HCT116 (cell line): Measurements from ENCODE around the gene NOTCH1. TPM values are rescaled to one million over a fixed set of nuclear protein-coding genes. Genes with fewer than 3 reads are reported as not detected.

ENCODE experiments used
- ATAC-seq: fragments of 200-7000 bp; cut with Tn5 transposase; 2 replicates; pipeline ENCODE4 v1.9.1; 2020; ENCODE audit warnings: mild to moderate bottlenecking, moderate library complexity
- BruUV-seq: library from RNA; stranded (reverse); fragments of 400-500 nt; replicated peaks from 2 replicates; lab custom pipeline; 2021; lab: Mats Ljungman, UMichigan
- CTCF ChIA-PET: fragments of 300-600 bp; sonication (Branson Sonifier 250); formaldehyde crosslinking; loops from one replicate; lab custom pipeline; 2021; ENCODE audit warnings: antibody characterized with exemption; lab: Charles Lee
- POLR2A ChIA-PET: fragments of 300-600, 350-600 bp; sonication (Branson Sonifier 250); formaldehyde crosslinking; loops from one replicate; lab custom pipeline; 2021; ENCODE audit warnings: antibody characterized with exemption; lab: Charles Lee
- RAD21 ChIA-PET, 2 experiments: fragments of 300-600 bp; sonication (Branson Sonifier 250); formaldehyde crosslinking; loops; one replicate each; lab custom pipeline; 2023; ENCODE audit warnings: low total read pairs in 2 of 2; ENCODE audit not compliant: uncharacterized antibody in 2 of 2, unreplicated experiment in 2 of 2, low non-redundant PET in 1 of 2; lab: Charles Lee
- DNase-seq: peaks from one replicate; pipeline ENCODE4 v3.0.0-alpha.2; 2010; ENCODE audit warnings: low read depth, low spot score
- H2AFZ ChIP-seq: fragments of 200-600 bp; shearing (Covaris generic), sonication (generic); 2 replicates; pipeline ENCODE4 v1.6.1; 2017; ENCODE audit warnings: low read depth, mixed run types, mixed read lengths, antibody characterized with exemption, low read length; ENCODE audit not compliant: poor library complexity, severe bottlenecking
- H3K27ac ChIP-seq: 2 replicates; pipeline ENCODE4 v1.5.1; 2012; ENCODE audit warnings: low read depth, low read length
- H3K27me3 ChIP-seq: fragments of 200-600 bp; sonication (generic); 2 replicates; pipeline ENCODE4 v1.6.1; 2016; ENCODE audit warnings: mixed run types, low read length, mixed read lengths; ENCODE audit not compliant: insufficient read depth
- H3K36me3 ChIP-seq, 2 experiments: fragments of 200-500 bp in 1 of 2; fragments of 200-600 bp in 1 of 2; sonication (Bioruptor generic) in 1 of 2; sonication (generic) in 1 of 2; 2 replicates each; pipeline versions ENCODE4 v1.5.1 to v1.6.1; 2014 to 2016; ENCODE audit warnings: low read length in 2 of 2, inconsistent platforms in 1 of 2, mixed read lengths in 1 of 2, mixed run types in 1 of 2; ENCODE audit not compliant: insufficient read depth in 2 of 2, control insufficient read depth in 1 of 2
- H3K4me1 ChIP-seq, 2 experiments: fragments of 200-600 bp in 1 of 2; sonication (generic) in 1 of 2; 2 replicates each; pipeline versions ENCODE4 v1.5.1 to v1.6.1; 2012 to 2017; ENCODE audit warnings: low read length in 2 of 2, inconsistent platforms in 1 of 2, mild to moderate bottlenecking in 1 of 2, mixed read lengths in 1 of 2, mixed run types in 1 of 2, moderate library complexity in 1 of 2; ENCODE audit not compliant: insufficient read depth in 2 of 2, control insufficient read depth in 1 of 2
- H3K4me2 ChIP-seq: fragments of 200-600 bp; sonication (generic); 2 replicates; pipeline ENCODE4 v1.6.1; 2017; ENCODE audit warnings: mixed run types, low read length, mixed read lengths
- H3K4me3 ChIP-seq, 2 experiments: fragments of 200-600 bp in 1 of 2; sonication (generic) in 1 of 2; replicated peaks in 1 of 2; 2 replicates each; pipeline ENCODE4 v1.5.1; 2011 to 2016; ENCODE audit warnings: low read length in 2 of 2, control low read depth in 1 of 2, low read depth in 1 of 2, mild to moderate bottlenecking in 1 of 2, mixed read lengths in 1 of 2, mixed run types in 1 of 2
- H3K79me2 ChIP-seq: fragments of 200-600 bp; sonication (generic); 2 replicates; pipeline ENCODE4 v1.6.1; 2017; ENCODE audit warnings: mild to moderate bottlenecking, mixed run types, low read length, moderate library complexity, mixed read lengths; ENCODE audit not compliant: insufficient read depth
- H3K9ac ChIP-seq: fragments of 200-600 bp; sonication (generic); 2 replicates; pipeline ENCODE4 v1.6.1; 2016; ENCODE audit warnings: low read length, mixed read lengths
- H3K9me2 ChIP-seq: fragments of 200-600 bp; sonication (generic), shearing (Covaris generic); 2 replicates; pipeline ENCODE4 v1.6.1; 2017; ENCODE audit warnings: mixed run types, mild to moderate bottlenecking, moderate library complexity; ENCODE audit not compliant: insufficient read depth
- H3K9me3 ChIP-seq, 2 experiments: fragments of 200-500 bp in 1 of 2; fragments of 200-600 bp in 1 of 2; sonication (Bioruptor generic) in 1 of 2; sonication (generic) in 1 of 2; 2 replicates each; pipeline ENCODE4 v1.6.1; 2014 to 2017; ENCODE audit warnings: low read length in 2 of 2, mixed read lengths in 2 of 2, inconsistent platforms in 1 of 2, low read depth in 1 of 2, mild to moderate bottlenecking in 1 of 2, mixed run types in 1 of 2, moderate library complexity in 1 of 2; ENCODE audit not compliant: control insufficient read depth in 1 of 2, insufficient read depth in 1 of 2
- H4K20me1 ChIP-seq: fragments of 200-600 bp; sonication (generic), shearing (Covaris generic); 2 replicates; pipeline ENCODE4 v1.6.1; 2017; ENCODE audit warnings: mixed run types, mild to moderate bottlenecking, moderate library complexity; ENCODE audit not compliant: insufficient read depth
- ATF3 ChIP-seq: IDR thresholded peaks from 2 replicates; pipeline ENCODE4 v1.6.1; 2012
- CEBPB ChIP-seq: IDR thresholded peaks from 2 replicates; pipeline ENCODE4 v1.6.1; 2012; ENCODE audit warnings: low read depth
- CTCF ChIP-seq, 3 experiments: fragments of 200-600 bp in 1 of 3; sonication (generic) in 1 of 3; IDR thresholded peaks in 2 of 3; conservative IDR thresholded peaks in 1 of 3; 2 replicates each; pipeline ENCODE4 v1.5.1; 2012 to 2017; ENCODE audit warnings: low read depth in 2 of 3, low read length in 2 of 3, antibody characterized with exemption in 1 of 3, borderline replicate concordance in 1 of 3, control low read depth in 1 of 3, mild to moderate bottlenecking in 1 of 3, mixed read lengths in 1 of 3, mixed run types in 1 of 3, moderate library complexity in 1 of 3; ENCODE audit not compliant: insufficient read depth in 1 of 3
- EGR1 ChIP-seq: IDR thresholded peaks from 2 replicates; pipeline ENCODE4 v1.6.1; 2012; ENCODE audit warnings: low read depth
- EZH2phosphoT487 ChIP-seq: fragments of 200-600 bp; IDR thresholded peaks from 2 replicates; pipeline ENCODE4 v1.6.1; 2018; ENCODE audit warnings: antibody characterized with exemption, borderline replicate concordance
- FOSL1 ChIP-seq: IDR thresholded peaks from 2 replicates; pipeline ENCODE4 v1.6.1; 2012; ENCODE audit warnings: low read depth
- REST ChIP-seq: IDR thresholded peaks from 2 replicates; pipeline ENCODE4 v1.6.1; 2012; ENCODE audit warnings: low read depth
- SRF ChIP-seq: IDR thresholded peaks from 2 replicates; pipeline ENCODE4 v1.6.1; 2012; ENCODE audit warnings: low read depth
- TCF7L2 ChIP-seq: IDR thresholded peaks from 2 replicates; pipeline ENCODE4 v1.7.0; 2011; ENCODE audit warnings: borderline replicate concordance, inconsistent platforms; ENCODE audit not compliant: insufficient read depth, insufficient read length; ENCODE audit errors: extremely low read depth
- YY1 ChIP-seq: IDR thresholded peaks from 2 replicates; pipeline ENCODE4 v1.6.1; 2011; ENCODE audit warnings: low read length, low read depth, moderate library complexity, mild to moderate bottlenecking; ENCODE audit not compliant: insufficient replicate concordance; ENCODE audit errors: extremely low read depth
- ZBTB33 ChIP-seq: IDR thresholded peaks from 2 replicates; pipeline ENCODE4 v1.6.1; 2011; ENCODE audit warnings: mild to moderate bottlenecking, low read length, moderate library complexity; ENCODE audit not compliant: insufficient replicate concordance; ENCODE audit errors: extremely low read depth
- ZNF274 ChIP-seq: fragments of 200-500 bp; sonication (Bioruptor generic); IDR thresholded peaks from 2 replicates; pipeline ENCODE4 v1.6.1; 2014; ENCODE audit warnings: mild to moderate bottlenecking, low read depth, low read length, inconsistent platforms
- intact Hi-C: fragments of 100-400 bp; cut with micrococcal nuclease; formaldehyde crosslinking; loops from 2 replicates; pipeline ENCODE4 v1.10.0; 2022
- total RNA-seq: library from RNA; stranded (reverse); gene quantifications from one replicate; pipeline ENCODE4 v1.2.1, GENCODE V29; 2021; ENCODE audit not compliant: unreplicated experiment

Gene NOTCH1
- total RNA-seq, 1 experiment from 2014 or later = 36.2 TPM

- intact Hi-C loops = no loop called here
- H3K4me3 ChIP-seq = no peak overlapping the region
- BruUV-seq = no TSS peak
- RAD21 ChIA-PET = no interaction called here
- H3K36me3 ChIP-seq = peaks cover 7 to 13% of the 10 kb centered on the region in 2 experiments; a peak in 3 of 4 replicates
- CTCF ChIA-PET = no interaction called here
- no peaks in the 10 kb centered on the region for H3K4me1 ChIP-seq
- H3K9me2 ChIP-seq = no peaks in the 10 kb centered on the region
- no peak overlapping the region for H3K4me2 ChIP-seq
- DNase-seq (no peak), ATAC-seq (no peak)
- H3K27ac ChIP-seq = no peak overlapping the region
- H3K9me3 ChIP-seq = no peaks in the 10 kb centered on the region
- TF ChIP-seq REST = no peak
- no peak for TF ChIP-seq ZBTB33
- no peak for TF ChIP-seq ZNF274
- TF ChIP-seq SRF = no peak
- no peak for TF ChIP-seq ATF3
- TF ChIP-seq EGR1 = no peak
- no peak for TF ChIP-seq YY1
- no peak for TF ChIP-seq TCF7L2
- TF ChIP-seq EZH2phosphoT487 = no peak
- TF ChIP-seq CTCF (IDR thresholded peaks at IDR 0.05 in 2 of 3, conservative IDR thresholded peaks at IDR 0.05 in 1 of 3; ENCODE audit: borderline replicate concordance in 1 of 3, insufficient read depth in 1 of 3, low read depth in 2 of 3, low read length in 2 of 3) = no peak
- TF ChIP-seq FOSL1 = no peak
- no peak for TF ChIP-seq CEBPB
- POLR2A ChIA-PET = no interaction called here
- H3K79me2 ChIP-seq = no peaks in the 10 kb centered on the region
- H4K20me1 ChIP-seq = no peaks in the 10 kb centered on the region
- H3K9ac ChIP-seq = no peak overlapping the region
- H3K27me3 ChIP-seq = no peaks in the 10 kb centered on the region
- H2AFZ ChIP-seq = no peak overlapping the region
Measured at GRCh38 chr9:136502196-136502595, 43.7 kb downstream of the NOTCH1 start.
